SKM-1 (cell line): Measurements from ENCODE around the gene SPTB.

Experiments used
- DNase-seq: peaks from one replicate; lab custom pipeline; 2025; ENCODE audit not compliant: unreplicated experiment; lab: John Stamatoyannopoulos, UW

The SPTB gene

DNA sequence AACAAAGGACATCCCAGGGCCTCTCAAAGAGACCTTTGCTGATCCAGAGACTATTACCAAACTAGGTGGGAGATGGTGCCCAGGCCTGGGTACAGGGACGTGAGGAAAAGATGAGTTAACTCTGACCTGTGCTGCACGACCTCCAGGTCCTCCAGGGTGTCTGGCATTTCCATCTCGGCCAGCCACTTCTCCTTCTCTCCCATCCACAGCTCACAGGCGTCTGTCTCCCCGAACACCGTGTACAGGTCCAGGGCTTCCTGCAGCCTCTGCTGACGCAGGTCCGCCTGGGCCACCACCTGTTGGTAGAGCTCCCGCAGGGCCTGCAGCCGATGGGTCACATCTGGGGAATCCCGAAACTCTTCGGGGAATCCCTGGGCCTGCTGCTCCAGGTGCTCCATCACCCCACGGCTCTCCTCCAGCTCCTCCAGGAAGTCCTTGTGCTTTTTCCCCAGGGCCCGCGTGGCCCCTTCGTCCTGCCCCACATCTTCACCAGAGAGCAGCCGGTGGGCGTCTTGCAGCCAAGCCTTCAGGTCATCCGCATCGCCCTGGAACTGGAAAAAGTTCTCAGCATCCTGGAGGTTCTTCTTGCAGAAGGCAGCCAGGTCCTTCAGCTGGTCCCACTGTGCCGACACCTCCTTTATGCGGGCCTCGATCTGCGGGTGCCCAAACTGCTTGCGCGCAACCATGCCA, 86.7 kb downstream of the SPTB start:
- no peak for DNase-seq

DNA sequence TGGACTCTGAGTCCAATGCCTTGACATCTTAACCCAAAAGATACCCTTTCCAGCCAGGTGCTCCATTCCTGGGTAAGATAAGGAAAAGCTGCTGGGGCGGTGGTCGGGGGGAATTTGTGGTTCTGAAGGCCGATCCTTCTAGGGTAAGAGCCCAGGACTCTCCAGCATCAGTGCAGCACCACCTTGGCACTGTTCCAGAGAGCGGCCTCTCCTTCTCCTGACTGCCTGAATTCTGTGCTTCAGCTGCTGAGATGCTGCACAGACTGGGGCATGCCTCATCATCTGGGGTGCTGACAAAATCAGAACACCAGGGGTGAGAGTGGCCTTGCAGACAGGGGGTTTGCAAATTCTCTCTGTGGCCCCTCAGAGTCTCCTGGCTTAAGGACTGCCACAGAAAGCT, 87.5 kb downstream of the SPTB start:
- no peak for DNase-seq

DNA sequence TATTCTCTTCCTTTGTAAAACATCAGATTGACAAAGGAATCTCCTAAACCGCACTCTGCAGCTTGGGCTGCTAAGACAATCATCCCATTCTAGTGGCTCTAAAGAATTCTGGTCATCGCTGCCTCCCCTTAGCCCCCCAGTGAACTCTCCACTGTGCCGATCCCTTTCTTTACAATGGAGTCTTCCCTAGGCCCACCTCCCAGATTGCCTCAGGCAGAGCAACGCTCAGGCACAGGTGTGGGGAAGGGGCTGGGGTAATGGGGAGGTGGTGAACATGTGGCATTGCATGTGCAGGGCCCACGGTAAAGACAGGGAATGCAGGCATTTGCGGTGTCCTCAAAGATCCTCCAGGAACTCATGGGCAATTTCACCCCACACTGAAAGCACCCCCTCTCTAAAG, 89.2 kb downstream of the SPTB start:
- no peak for DNase-seq

DNA sequence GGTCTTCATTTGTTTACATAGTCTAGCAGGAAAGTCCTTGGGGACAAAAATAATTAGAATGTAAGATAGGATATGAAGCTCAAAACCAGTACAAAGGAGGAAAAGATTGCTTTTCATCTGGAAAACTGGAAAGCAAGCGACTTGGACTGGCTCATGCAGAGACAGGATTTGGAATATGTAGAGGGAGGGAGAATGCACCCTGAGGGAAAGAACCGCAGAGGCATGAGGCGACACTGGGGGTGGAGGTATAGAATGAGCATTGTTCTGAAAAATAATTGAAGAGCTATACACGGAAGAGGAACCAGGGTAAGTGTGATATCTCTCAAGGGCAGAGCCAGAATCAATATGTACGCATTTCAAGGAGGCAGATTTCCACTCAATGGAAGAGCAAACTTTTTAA, 90.0 kb downstream of the SPTB start:
- DNase-seq = no peak

DNA sequence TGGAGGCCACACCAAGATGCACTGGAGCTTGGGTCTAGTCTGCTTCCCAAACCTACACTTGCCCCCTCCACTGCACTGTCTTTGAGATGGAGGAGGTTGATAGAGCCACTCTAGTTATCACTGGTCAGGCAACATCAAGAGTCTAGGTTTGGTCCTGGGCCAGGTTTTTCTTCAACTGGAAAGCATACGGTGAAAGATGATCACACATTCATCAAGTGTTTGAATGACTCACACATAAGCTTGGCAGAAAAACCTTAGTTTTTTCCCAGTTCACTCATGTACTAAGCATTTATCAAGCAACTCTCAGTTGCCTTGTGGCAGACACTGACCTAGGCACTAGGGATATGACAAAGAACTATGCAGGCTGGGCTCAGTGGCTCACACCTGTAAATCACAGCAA, 91.0 kb downstream of the SPTB start:
- no peak for DNase-seq

DNA sequence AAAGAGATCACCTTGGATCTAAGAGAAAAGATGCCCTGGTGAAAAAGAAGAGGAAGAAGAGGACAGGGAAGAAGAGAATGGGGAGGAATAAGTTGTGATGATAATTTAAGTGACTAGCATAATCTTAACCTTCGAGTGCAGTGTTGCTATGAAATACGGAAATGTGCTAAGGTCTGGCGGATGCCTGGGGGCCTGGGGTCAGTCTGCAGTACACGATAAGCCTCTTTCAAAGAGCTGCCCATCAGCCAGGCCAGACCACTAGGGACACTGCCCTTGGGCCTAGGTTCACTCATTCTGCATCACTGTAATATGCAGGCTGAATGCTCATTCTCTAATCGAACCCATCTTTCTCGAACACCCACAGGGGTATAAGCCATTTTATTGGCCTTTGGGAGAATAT, 92.1 kb downstream of the SPTB start:
- DNase-seq = no peak

DNA sequence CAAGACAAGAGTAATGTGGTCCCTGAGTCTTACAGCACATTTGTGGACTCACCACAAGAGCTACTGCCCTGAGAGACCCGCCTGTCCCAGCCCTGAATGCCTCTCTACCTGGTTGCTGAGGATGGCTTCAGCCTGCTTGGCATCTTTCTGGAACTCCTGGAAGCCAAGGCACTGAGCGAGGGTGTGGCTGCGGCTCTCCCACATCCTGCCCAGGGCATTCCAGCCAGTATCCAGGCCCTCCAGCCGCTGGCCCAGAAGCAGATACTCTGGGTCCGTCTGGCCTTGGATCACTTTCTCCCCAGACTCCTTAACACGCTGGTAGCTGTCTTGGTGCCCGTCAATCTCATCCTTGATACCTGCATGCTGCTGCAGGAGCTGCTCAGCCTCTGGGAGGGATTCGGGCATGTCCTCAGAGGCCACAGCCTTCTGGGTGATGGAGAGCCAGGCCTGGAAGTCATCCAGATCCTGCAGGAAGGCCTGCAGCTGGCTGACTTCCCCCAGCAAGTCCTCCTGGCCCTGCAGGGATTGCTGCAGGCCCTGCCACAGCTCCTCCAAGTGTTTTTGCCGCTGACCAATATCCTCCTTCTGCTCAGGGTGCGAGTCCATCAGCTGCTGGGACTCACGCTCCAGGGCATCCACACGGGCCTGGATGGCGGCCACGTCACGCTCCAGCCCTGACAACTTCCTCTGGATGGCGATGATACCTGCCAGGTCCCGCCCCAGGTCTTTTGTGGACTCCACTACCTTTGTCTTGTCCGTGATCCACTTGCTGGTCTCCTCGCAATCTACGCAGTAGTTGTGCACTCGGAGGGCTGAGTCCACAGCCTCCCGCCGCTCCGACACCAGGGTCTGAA, 93.2 kb downstream of the SPTB start:
- DNase-seq = no peak

DNA sequence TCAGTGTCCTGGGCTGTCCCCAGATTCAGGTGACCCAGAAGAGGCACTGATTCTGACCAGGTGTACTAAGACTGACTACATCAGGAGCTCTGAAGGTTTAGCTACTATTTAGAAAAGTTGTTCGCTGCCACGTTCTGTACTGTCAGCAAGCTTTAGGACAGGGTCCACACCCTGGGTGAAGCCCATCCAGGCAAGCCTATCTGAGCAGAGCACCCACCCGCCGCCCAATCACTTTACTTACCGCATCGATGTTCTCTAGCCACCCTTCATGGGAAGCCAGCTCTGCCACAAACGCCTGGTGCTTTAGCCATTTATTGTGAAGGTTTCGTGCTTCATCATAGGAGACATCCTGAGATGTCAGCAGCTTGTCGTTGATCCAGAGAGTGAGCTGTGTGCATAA, 95.7 kb downstream of the SPTB start:
- no peak for DNase-seq

DNA sequence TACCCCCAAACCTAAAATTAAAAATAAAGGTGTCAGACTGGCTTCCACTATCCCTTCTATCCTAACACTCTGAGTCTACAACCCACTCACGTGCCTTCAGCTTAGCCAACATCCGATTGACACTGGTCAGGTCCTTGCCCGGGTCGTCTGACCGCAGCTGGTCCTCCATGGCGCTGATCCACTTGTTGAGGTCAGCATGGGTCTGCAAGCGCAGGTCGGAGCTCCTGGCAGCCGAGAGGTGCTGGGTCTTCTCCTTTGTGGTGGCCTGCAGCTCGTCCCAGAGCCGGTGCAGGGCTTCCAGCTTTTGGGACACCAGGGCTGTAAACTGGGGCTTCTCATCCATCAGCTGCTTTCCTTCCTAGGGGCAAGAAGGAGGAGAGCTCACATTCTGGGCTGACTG, 97.5 kb downstream of the SPTB start:
- no peak for DNase-seq

DNA sequence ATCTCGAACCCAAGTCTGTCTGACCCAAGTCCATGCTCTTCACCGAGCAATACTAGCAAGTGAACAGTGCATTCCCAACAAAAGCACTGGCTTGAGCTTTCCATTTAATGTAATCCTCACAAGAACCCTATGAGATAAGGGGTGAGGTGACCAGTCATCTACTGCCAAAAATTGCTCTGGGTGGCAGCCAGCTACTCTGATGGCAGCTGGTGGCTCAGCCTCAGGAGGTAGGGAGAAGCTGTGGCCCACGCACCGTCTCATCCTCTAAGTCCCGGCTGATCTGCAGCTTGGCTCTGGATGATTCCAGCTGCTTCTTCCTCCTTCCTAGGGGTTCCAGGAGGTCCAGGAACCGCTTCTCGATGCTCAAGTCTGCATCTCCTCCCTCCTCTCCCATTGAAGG, 100.2 kb downstream of the SPTB start:
- DNase-seq = no peak

DNA sequence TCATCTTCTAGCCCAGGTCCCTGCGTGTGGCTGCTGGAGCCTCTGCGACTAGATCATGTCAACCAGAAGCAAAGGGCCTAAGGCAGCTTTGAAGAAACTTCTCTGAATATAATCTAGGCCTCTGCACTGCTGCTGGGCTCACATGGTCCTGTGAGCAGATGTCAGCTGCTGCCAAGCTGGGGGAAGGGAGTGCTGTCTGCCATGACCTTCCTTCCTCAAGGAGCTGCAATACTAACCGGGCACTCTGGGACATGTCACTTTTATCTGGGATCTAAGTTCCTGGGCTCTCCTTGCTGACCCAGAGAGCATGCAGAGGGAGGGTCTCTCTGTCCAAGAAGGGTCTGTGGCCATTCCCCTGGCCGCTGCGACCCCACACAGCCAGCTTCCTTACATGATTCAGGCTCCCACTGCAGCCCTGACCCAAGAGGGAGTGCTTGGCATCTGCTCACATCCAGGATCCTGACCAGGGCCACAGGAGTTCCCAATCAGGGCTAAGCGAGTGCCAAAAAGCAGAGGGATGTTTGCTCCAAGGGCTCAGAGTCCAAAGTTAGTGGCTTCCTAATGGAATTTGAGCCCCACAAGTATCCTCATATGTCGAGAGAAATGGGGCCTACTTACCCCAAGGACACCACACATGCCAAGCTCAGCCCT, 101.5 kb downstream of the SPTB start:
- DNase-seq = no peak

DNA sequence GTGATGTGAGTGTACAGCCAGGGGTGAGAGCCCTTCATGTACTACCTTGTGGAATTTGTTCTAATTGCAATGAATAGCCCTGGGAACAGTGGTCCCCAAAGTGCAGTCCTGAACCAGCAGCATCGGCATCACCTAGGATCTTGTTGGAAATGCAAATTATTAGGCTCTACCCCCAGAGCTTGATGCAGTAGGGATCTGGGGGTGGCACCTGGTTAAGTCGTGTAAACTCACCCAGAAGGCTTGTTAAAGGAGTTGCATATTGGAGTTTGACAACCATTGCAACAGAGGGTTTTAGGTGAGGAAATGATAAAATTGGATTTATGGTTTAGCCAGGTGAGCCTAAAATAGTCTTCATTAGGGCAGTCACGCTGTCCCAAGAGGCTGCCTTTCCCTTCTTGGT, 102.2 kb downstream of the SPTB start:
- no peak for DNase-seq

DNA sequence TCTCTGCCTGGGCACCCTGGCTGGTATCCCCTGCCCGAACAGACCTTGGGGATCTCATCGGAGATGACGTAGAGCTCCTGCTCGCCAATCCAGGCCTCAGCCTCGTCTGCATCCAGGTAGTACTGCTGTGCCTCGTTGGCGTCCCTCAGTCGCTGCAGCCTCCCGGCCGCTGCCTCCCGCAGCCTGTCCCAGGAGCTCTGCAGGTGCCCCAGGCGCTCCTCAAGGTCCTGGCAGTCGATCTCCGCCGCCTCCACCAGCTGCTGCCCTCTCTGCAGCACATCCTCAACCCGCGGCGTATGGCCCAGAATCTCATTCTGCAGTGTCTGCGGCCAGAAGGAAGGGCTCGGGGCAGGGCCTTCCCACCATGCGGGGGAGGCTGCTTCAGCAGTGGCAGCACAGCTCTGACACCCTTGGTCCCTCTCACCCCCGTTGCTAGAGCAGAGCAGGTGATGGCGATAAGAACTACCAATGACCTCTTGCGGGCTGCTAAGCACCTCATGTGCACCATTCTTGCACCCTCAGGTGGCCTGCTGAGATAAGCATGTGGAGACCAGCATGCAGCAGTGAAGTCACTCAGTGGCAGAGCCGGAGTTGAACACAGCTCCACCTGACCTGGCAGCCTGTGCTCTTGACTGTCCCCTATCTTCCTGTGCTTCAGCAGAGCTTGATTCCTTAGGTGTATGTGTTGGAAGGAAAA, 104.5 kb downstream of the SPTB start:
- DNase-seq = no peak

DNA sequence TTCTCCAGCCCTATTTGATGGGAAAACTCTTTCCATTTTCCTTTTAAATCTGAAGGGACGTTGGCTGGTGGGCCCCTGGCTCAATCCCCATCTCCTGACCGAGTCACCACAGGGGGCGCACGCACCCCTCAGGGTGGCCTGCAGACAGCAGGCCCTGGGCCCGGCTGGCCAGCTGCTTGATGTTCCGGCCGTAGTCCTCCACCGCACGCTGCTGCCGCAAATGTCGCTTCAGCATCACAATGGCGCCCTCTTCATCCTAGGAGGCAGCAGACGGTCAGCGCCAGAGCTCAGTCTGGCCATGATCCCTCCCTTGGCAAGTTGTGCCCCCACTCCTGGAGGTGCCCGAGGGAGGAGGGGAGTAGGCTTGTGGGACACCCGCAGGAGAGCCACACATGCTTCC, 105.4 kb downstream of the SPTB start:
- no peak for DNase-seq

DNA sequence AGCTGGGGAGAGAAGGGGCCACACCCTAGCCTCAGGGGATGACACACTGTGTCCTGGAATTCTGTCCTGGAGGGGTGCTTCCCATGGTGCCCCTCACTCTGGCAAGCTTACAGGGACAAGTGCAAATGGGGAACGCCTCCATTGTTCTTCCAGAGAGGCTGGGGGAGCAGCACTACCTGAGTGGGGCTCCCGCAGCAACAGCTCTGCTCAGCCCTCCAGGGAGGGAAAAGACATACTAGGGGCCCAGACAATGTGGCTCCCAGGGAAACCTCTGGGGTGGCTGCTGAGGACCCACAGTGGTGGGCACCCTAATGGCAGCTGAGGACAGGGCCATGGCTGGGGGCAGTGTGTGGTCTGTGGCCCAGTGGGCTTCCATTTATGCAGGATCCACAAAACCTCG, 106.1 kb downstream of the SPTB start:
- no peak for DNase-seq

DNA sequence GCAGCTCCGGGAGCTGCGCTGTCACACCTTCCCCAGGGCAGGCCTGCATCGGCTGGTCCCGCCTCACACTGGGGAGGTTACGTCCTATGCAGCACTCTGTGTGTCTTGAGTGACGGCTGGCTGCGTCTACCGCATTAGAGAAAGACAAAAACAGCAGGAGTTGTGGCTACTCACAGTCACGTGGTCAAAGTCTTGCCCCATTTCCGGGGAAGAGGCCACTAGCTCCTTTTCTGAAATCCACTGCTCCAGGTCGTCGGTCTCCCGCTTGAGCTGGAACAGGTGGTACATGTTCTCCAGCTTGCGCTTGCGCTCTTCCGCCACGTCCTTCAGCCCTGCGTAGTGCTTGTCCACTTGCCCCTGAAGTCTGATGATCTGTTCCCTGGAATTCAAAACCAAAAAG, 106.7 kb downstream of the SPTB start:
- DNase-seq = no peak

DNA sequence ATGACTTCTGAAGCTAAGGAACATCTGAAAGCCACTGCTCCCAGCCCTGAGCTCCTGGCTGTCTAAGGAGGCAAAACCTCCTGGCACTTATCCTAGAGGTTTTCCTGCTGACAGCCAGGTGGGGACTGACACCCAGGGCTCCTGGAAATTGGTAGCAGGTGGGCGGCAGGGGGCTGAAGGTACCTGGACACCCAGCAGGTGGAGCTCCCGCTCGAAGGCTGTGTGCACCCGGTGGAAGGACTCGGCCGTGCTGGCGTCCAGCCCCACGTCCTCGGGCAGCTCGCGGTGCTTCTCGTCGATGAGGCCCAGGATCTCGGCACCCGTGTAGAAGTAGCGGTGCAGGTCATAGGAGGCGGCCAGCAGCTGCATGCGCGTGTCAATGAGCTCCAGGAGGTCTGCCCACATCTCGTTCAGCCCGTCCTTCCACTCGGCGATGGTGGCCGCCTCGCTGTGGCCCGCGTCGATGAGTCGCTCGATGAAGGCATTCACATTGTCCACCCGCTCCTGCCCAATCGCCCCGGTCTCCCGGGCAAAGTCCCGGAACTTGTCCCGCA, 107.2 kb downstream of the SPTB start:
- no peak for DNase-seq

DNA sequence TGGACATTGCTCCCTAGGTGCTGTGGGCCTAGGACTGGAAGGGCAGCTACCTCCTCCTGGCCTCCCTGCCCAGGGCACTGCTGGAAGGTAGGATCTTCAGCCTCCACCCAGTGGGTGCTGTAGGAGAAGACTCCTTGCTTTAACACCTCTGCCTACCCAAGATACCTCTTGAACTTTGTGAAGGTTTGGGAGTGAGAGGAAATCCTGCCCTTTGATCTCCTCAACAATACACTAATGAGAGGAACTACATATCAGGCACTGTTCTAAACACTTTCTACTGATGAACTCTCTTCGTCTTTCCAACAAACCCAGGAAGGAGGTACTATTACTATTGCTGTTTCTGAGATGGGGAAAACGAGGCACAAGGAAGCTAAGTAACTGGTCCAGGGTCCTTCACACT, 108.5 kb downstream of the SPTB start:
- no peak for DNase-seq

DNA sequence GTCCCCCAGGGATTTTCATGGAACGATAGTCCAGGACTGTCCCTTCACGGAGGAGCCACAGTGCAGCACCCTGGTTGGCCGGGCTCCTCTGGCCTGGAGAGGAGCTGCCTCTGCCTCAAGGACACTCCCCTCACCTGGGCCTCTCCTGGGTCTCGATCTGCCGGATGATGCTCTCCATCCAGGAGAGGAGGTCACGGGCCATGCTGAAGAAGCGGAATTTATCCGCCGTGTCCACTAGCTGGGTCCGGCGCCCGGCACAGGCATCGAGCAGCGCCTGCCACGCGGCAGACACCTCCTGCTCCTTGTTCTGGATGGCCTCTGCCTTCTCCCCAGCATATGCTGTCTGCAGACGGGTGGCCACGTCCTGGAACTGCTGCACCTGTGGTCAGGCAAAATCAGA, 109.0 kb downstream of the SPTB start:
- no peak for DNase-seq

DNA sequence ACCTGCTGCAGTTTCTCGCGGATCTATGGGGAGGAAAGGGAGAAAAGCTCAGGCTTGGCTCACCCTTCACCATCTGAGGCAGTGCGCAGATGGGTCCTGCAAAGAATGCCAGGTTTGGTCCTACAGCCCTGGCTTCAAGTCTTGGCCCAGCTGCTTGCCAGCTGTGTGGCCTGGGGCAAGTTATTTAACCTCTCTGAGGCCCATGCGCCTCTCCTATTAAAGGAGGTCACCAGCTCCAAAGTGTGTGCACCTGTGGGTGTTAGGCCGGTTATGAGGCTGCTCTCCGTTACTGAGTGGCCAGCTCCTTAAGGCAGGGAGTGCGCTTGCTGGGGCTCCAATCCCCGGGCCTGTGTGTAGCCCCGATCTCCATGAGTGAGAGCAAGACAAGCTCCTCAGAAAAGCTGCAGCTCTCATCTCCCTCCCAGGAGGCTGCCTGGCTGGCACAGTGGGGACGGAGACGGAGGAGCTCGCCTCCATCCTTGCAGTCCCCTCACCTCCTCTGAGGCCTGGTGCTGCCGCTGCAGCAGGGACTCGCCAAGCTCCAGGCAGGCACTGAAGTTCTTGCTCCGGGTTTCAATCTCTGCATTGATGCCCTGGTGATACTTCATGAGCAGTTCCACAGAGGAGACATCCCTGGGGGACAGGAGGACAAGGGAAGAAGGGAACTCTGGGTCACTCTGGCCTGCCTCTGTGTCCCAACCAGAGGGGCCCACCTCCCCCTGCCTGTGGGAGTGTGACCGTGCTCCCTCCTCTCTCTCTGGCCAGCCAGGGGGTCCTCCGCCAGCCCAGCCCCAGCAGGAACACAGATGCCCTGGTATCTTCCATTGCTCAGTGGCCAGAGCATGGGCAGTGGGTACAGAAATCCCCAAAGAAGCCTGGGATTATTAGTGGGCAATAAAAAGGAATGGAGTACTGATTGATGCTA, 110.3 kb downstream of the SPTB start:
- no peak for DNase-seq
